Stimulated activated naive CD8-positive, alpha-beta T cell treated with anti-CD3 and anti-CD28 coated beads, Interleukin-15, amount 100 ng/mL, for 72 hours (primary cell): Measurements from ENCODE around the gene GARRE1.
"Not testable (repeated sequence)": the region's sequence is repeated elsewhere in the genome, so short reads cannot be mapped to it uniquely, and the experiment has no call there.

Experiments used
- ATAC-seq: fragments of 150-1000 bp; cut with Tn5 transposase; 2 replicates; pipeline ENCODE4 v1.10.0; 2021; ENCODE audit warnings: mild to moderate bottlenecking, moderate library complexity
- DNase-seq, 2 donors: peaks; one replicate each; pipeline ENCODE4 v3.0.0; 2021 to 2022
- H3K27ac Mint-ChIP-seq, 2 donors: one replicate each; pipeline ENCODE4 v1.8.0; 2022; ENCODE audit warnings: mild to moderate bottlenecking in 2 of 2, mixed read lengths in 2 of 2, moderate library complexity in 2 of 2
- H3K27me3 Mint-ChIP-seq: one replicate; pipeline ENCODE4 v1.8.0; 2022; ENCODE audit warnings: mixed read lengths
- H3K4me1 Mint-ChIP-seq: one replicate; pipeline ENCODE4 v1.8.0; 2022; ENCODE audit warnings: mild to moderate bottlenecking, mixed read lengths
- H3K4me3 Mint-ChIP-seq, 2 donors: one replicate each; pipeline ENCODE4 v1.8.0; 2022; ENCODE audit warnings: mild to moderate bottlenecking in 2 of 2, mixed read lengths in 2 of 2, moderate library complexity in 1 of 2
- H3K9me3 Mint-ChIP-seq, 2 donors: one replicate each; pipeline ENCODE4 v1.8.0; 2022; ENCODE audit warnings: mixed read lengths in 2 of 2

GARRE1 gene

GRCh38 chr19:34243138-34243875 lies 11.0 kb upstream of the GARRE1 start:
- H3K27me3 Mint-ChIP-seq, H3K9me3 Mint-ChIP-seq, DNase-seq, ATAC-seq, H3K27ac Mint-ChIP-seq, H3K4me3 Mint-ChIP-seq, H3K4me1 Mint-ChIP-seq: not testable (repeated sequence)

- H3K4me3 Mint-ChIP-seq, result no peak overlapping the region
- H3K27me3 Mint-ChIP-seq, result no peaks in the 10 kb centered on the region
- H3K9me3 Mint-ChIP-seq, result no peaks in the 10 kb centered on the region
- ATAC-seq (no peak), DNase-seq (no peak)
- no peaks in the 10 kb centered on the region for H3K4me1 Mint-ChIP-seq
- no peak overlapping the region for H3K27ac Mint-ChIP-seq
Measured at GRCh38 chr19:34243876-34244578, 10.3 kb upstream of the GARRE1 start.

- ATAC-seq, result no peak
- H3K27me3 Mint-ChIP-seq, result no peaks in the 10 kb centered on the region
- no peak overlapping the region for H3K27ac Mint-ChIP-seq
- no peaks in the 10 kb centered on the region for H3K4me1 Mint-ChIP-seq
- H3K4me3 Mint-ChIP-seq, result no peak overlapping the region
- no peak for DNase-seq
- no peaks in the 10 kb centered on the region for H3K9me3 Mint-ChIP-seq
Measured at GRCh38 chr19:34244611-34245299, 9.6 kb upstream of the GARRE1 start.

GRCh38 chr19:34246340-34246739 lies 8.0 kb upstream of the GARRE1 start:
- H3K27me3 Mint-ChIP-seq, result no peaks in the 10 kb centered on the region
- no peak overlapping the region for H3K4me3 Mint-ChIP-seq
- H3K9me3 Mint-ChIP-seq, result no peaks in the 10 kb centered on the region
- no peaks in the 10 kb centered on the region for H3K4me1 Mint-ChIP-seq
- no peak for DNase-seq
- no peak for ATAC-seq
- H3K27ac Mint-ChIP-seq, result no peak overlapping the region

- ATAC-seq (no peak), DNase-seq (no peak)
- Mint-ChIP-seq H3K27ac (no peak overlapping the region), H3K4me1 (peaks cover 6% of the 10 kb centered on the region), H3K27me3 (no peaks in the 10 kb centered on the region), H3K4me3 (no peak overlapping the region), H3K9me3 (no peaks in the 10 kb centered on the region)
Measured at GRCh38 chr19:34248941-34249340, 5.4 kb upstream of the GARRE1 start.

DNA sequence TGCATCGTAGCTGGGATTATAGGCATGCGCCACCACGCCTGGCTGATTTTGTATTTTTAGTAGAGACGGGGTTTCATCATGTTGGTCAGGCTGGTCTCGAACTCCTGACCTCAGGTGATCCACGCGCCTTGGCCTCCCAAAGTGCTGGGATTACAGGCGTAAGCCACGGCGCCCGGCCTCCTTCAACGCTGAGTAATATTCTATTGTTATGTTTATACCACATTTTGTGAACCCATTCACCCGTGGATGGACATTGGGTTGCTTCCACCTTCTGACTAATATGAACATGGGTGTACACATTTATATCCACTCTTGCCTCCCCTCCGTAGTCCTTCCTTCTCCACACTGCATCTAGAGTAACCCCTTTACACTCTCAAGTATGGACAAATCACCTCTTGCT lies 1.2 kb upstream of the GARRE1 start:
- H3K27me3 Mint-ChIP-seq, ATAC-seq, H3K9me3 Mint-ChIP-seq, H3K4me3 Mint-ChIP-seq, DNase-seq, H3K27ac Mint-ChIP-seq: not testable (repeated sequence)
- H3K4me1 Mint-ChIP-seq, result peaks cover 31% of the 10 kb centered on the region

- not testable (repeated sequence) for H3K27me3 Mint-ChIP-seq, DNase-seq, ATAC-seq, H3K9me3 Mint-ChIP-seq
- Mint-ChIP-seq H3K4me3 (peak overlapping the region; percentile 87 to 94), H3K4me1 (peaks cover 34% of the 10 kb centered on the region), H3K27ac (peak overlapping the region in 1 of 2 donors; percentile 97)
Measured at GRCh38 chr19:34253681-34254045, 691 bp upstream of the GARRE1 start.

GRCh38 chr19:34254698-34255432 lies 511 bp downstream of the GARRE1 start:
- DNase-seq (peak; percentile 58 to 59), ATAC-seq (peak; percentile 77)
- peak overlapping the region in 1 of 2 donors; percentile 62 for H3K27ac Mint-ChIP-seq
- H3K4me3 Mint-ChIP-seq, result peak overlapping the region; percentile 70 to 74
- no peaks in the 10 kb centered on the region for H3K27me3 Mint-ChIP-seq
- H3K4me1 Mint-ChIP-seq, result peaks cover 43% of the 10 kb centered on the region
- no peaks in the 10 kb centered on the region for H3K9me3 Mint-ChIP-seq

- ATAC-seq, result no peak
- H3K9me3 Mint-ChIP-seq, result no peaks in the 10 kb centered on the region
- no peaks in the 10 kb centered on the region for H3K27me3 Mint-ChIP-seq
- no peak for DNase-seq
- peaks cover 46% of the 10 kb centered on the region for H3K4me1 Mint-ChIP-seq
- peak overlapping the region in 1 of 2 donors; percentile 62 for H3K27ac Mint-ChIP-seq
- H3K4me3 Mint-ChIP-seq, result peak overlapping the region; percentile 70 to 74
Measured at GRCh38 chr19:34255546-34255945, 1.2 kb downstream of the GARRE1 start.

GRCh38 chr19:34256835-34257558 lies 2.6 kb downstream of the GARRE1 start:
- DNase-seq, result no peak
- H3K27me3 Mint-ChIP-seq, result no peaks in the 10 kb centered on the region
- H3K9me3 Mint-ChIP-seq, result no peaks in the 10 kb centered on the region
- H3K4me3 Mint-ChIP-seq, result no peak overlapping the region
- ATAC-seq, result no peak
- no peak overlapping the region for H3K27ac Mint-ChIP-seq
- H3K4me1 Mint-ChIP-seq, result peaks cover 57% of the 10 kb centered on the region

- peaks cover 57% of the 10 kb centered on the region for H3K4me1 Mint-ChIP-seq
- no peak overlapping the region for H3K27ac Mint-ChIP-seq
- ATAC-seq (no peak), DNase-seq (no peak)
- no peak overlapping the region for H3K4me3 Mint-ChIP-seq
- no peaks in the 10 kb centered on the region for H3K27me3 Mint-ChIP-seq
- H3K9me3 Mint-ChIP-seq, result no peaks in the 10 kb centered on the region
Measured at GRCh38 chr19:34257559-34257924, 3.2 kb downstream of the GARRE1 start.

DNA sequence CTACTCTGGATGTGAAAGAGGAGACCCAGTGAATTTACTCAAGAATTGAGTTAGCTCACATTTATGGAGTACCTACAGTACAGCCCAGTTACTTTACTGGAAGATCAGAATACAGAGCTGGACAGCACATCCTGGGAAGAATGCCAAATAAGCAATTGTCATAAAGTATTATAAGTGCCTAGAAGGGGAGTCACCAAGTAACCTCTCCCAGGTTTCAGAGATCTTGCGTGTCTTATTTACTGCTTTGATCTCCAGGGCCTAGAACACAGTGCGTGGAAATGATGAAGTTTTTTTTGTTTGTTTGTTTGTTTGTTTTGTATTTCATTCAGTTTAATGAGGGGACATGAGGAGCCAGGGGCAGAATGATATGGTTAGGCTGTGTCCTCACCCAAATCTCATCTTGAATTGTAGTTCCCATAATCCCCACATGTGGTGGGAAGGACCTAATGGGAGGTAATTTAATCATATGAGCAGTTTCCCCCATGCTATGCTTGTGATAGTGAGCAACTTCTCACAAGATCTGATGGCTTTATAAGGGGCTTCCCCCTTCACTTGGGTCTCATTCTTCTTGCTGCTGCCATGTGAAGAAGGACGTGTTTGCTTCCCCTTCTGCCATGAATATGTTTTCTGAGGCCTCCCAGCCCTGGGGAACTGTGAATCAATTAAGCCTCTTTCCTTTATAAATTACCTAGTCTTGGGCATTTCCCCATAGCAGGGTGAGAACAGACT lies 5.2 kb downstream of the GARRE1 start:
- H3K4me3 Mint-ChIP-seq, result no peak overlapping the region

DNA sequence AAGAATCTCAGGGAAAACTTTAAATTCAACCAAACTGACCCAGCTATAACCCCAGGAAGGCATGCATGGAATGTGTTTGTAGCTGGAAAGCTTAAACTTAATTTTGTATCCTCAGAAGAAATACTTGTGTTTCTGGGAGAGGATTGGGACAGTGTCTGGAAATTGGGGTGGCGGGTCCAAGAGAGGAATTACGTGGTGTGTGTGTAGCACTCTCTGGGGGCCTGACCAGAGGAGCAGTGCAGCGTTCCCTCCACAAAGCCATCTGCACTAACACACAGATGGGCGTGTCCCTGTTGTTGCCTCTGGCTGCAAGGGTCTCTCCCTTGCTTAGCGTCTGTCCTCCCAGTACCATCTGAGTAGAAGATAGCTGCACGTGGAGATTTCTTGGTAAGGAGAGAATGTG lies 6.4 kb downstream of the GARRE1 start:
- H3K27ac Mint-ChIP-seq, result no peak overlapping the region
- DNase-seq (no peak), ATAC-seq (no peak)
- no peaks in the 10 kb centered on the region for H3K27me3 Mint-ChIP-seq
- no peaks in the 10 kb centered on the region for H3K9me3 Mint-ChIP-seq
- peaks cover 66% of the 10 kb centered on the region for H3K4me1 Mint-ChIP-seq
- H3K4me3 Mint-ChIP-seq, result no peak overlapping the region

More for the DNA sequence above, 5.2 kb downstream of the GARRE1 start:
- DNase-seq (no peak), ATAC-seq (no peak)
- no peaks in the 10 kb centered on the region for H3K27me3 Mint-ChIP-seq
- H3K9me3 Mint-ChIP-seq, result no peaks in the 10 kb centered on the region
- peak overlapping the region in 1 of 2 donors; percentile 2 for H3K27ac Mint-ChIP-seq
- H3K4me1 Mint-ChIP-seq, result peaks cover 58% of the 10 kb centered on the region

- DNase-seq (no peak), ATAC-seq (no peak)
- Mint-ChIP-seq H3K27me3 (no peaks in the 10 kb centered on the region), H3K9me3 (no peaks in the 10 kb centered on the region), H3K27ac (no peak overlapping the region), H3K4me3 (no peak overlapping the region), H3K4me1 (peaks cover 71% of the 10 kb centered on the region)
Measured at GRCh38 chr19:34261334-34262109, 7.2 kb downstream of the GARRE1 start.
